HepG2 (cell line): Measurements from ENCODE around the gene CLPTM1. TPM values are rescaled to one million over a fixed set of nuclear protein-coding genes. Genes with fewer than 3 reads are reported as not detected.

Experiments used
- AGO2 ChIP-seq: fragments of 200-400 bp; formaldehyde crosslinking; optimal IDR thresholded peaks from 2 replicates; pipeline ENCODE3; 2017; ENCODE audit warnings: mild to moderate bottlenecking, low read depth, low read length, moderate library complexity
- ATF3 ChIP-seq: sonication (generic); formaldehyde crosslinking; IDR thresholded peaks from 2 replicates; pipeline ENCODE4 v1.4.0; 2020; ENCODE audit warnings: missing genetic modification reagents
- CEBPG ChIP-seq: IDR thresholded peaks from 2 replicates; pipeline ENCODE4 v1.6.1; 2016
- KLF11 ChIP-seq: IDR thresholded peaks from 2 replicates; pipeline ENCODE4 v1.6.1; 2016; ENCODE audit warnings: missing compliant biosample characterization
- MAFK ChIP-seq, 2 experiments: IDR thresholded peaks in 1 of 2; conservative IDR thresholded peaks in 1 of 2; 2 replicates each; pipeline ENCODE4 v1.6.1; 2011; ENCODE audit warnings: improper control_type of control experiment in 2 of 2, low read length in 2 of 2
- MATR3 ChIP-seq: sonication (generic); formaldehyde crosslinking; IDR thresholded peaks from 2 replicates; pipeline ENCODE4 v1.4.0; 2020; ENCODE audit warnings: missing genetic modification reagents
- MLLT10 ChIP-seq: sonication (generic); formaldehyde crosslinking; IDR thresholded peaks from 2 replicates; pipeline ENCODE4 v1.4.0; 2020; ENCODE audit warnings: missing genetic modification reagents
- RAD21 ChIP-seq: fragments of 450-650 bp; formaldehyde crosslinking; IDR thresholded peaks from 2 replicates; pipeline ENCODE4 v1.5.0; 2020; ENCODE audit warnings: mild to moderate bottlenecking
- SAFB2 ChIP-seq: sonication (generic); formaldehyde crosslinking; IDR thresholded peaks from 2 replicates; pipeline ENCODE4 v1.5.1; 2020; ENCODE audit warnings: missing genetic modification reagents, low read depth, mild to moderate bottlenecking, borderline replicate concordance
- SMAD9 ChIP-seq: sonication (generic); formaldehyde crosslinking; IDR thresholded peaks from 2 replicates; pipeline ENCODE4 v1.5.1; 2020; ENCODE audit warnings: mild to moderate bottlenecking, missing genetic modification reagents
- SMYD3 ChIP-seq: sonication (generic); formaldehyde crosslinking; IDR thresholded peaks from 2 replicates; pipeline ENCODE4 v1.8.1; 2023; ENCODE audit warnings: mild to moderate bottlenecking, missing genetic modification reagents
- SRY ChIP-seq: sonication (generic); formaldehyde crosslinking; IDR thresholded peaks from 2 replicates; pipeline ENCODE4 v1.8.0; 2022; ENCODE audit warnings: mild to moderate bottlenecking, missing genetic modification reagents
- TCF7L2 ChIP-seq: IDR thresholded peaks from 2 replicates; pipeline ENCODE4 v1.6.1; 2011; ENCODE audit warnings: mild to moderate bottlenecking, low read depth, low read length, moderate library complexity
- U2AF2 ChIP-seq: fragments of 200-400 bp; formaldehyde crosslinking; IDR thresholded peaks from 2 replicates; pipeline ENCODE4 v1.6.1; 2017; ENCODE audit warnings: low read depth, mild to moderate bottlenecking, low read length
- YY1 ChIP-seq: IDR thresholded peaks from 2 replicates; pipeline ENCODE4 v1.6.1; 2011; ENCODE audit warnings: low read length, low read depth, moderate library complexity, mild to moderate bottlenecking; ENCODE audit not compliant: insufficient read depth, insufficient replicate concordance
- ZKSCAN8 ChIP-seq: IDR thresholded peaks from 2 replicates; pipeline ENCODE4 v1.6.1; 2016; ENCODE audit warnings: borderline replicate concordance, missing genetic modification reagents, missing compliant biosample characterization
- ZNF468 ChIP-seq: sonication (generic); formaldehyde crosslinking; IDR thresholded peaks from 2 replicates; pipeline ENCODE4 v1.8.0; 2022; ENCODE audit warnings: mild to moderate bottlenecking, moderate library complexity, missing genetic modification reagents
- ZNF562 ChIP-seq: sonication (generic); formaldehyde crosslinking; IDR thresholded peaks from 2 replicates; pipeline ENCODE4 v1.8.0; 2022; ENCODE audit warnings: missing genetic modification reagents, borderline replicate concordance
- ZNF768 ChIP-seq: sonication (generic); formaldehyde crosslinking; IDR thresholded peaks from 2 replicates; pipeline ENCODE4 v1.4.0; 2020; ENCODE audit warnings: missing genetic modification reagents
- ZSCAN22 ChIP-seq: sonication (generic); formaldehyde crosslinking; IDR thresholded peaks from 2 replicates; pipeline ENCODE4 v1.4.0; 2020; ENCODE audit warnings: mild to moderate bottlenecking, missing genetic modification reagents
- ZSCAN31 ChIP-seq: sonication (generic); formaldehyde crosslinking; IDR thresholded peaks from 2 replicates; pipeline ENCODE4 v1.5.0; 2020; ENCODE audit warnings: low read depth, mild to moderate bottlenecking, missing genetic modification reagents
- polyA plus RNA-seq, 8 experiments: library from polyadenylated mRNA; depleted of rRNA in 3 of 8; stranded (reverse) in 7 of 8; unstranded in 1 of 8; fragments of >200 nt; fragmentation: Illumina TruSeq in 4 of 8; extraction: Trizol in 4 of 8; gene quantifications; 2 replicates each; pipeline versions ENCODE4 v1.2.1 to v1.2.3, GENCODE V29; 2011 to 2016; ENCODE audit warnings: low read depth in 4 of 8, missing spikeins in 1 of 8, mixed read lengths in 1 of 8; ENCODE audit not compliant: insufficient read depth in 1 of 8
- total RNA-seq, 5 experiments: library from RNA; depleted of rRNA; stranded (reverse); fragments of >200 nt; fragmentation: Illumina TruSeq; extraction: Trizol; gene quantifications; 2 replicates each; pipeline ENCODE4 v1.2.3, GENCODE V29; 2016; ENCODE audit warnings: low read depth in 1 of 5
- TF ChIP-seq, protein P1 (sequence below): IDR thresholded peaks from 2 replicates; pipeline ENCODE4 v1.6.1; 2012; ENCODE audit warnings: low read depth, low read length, improper control_type of control experiment
- TF ChIP-seq, protein P2 (sequence below): sonication (generic); formaldehyde crosslinking; IDR thresholded peaks from 2 replicates; pipeline ENCODE4 v1.5.0; 2020; ENCODE audit warnings: mild to moderate bottlenecking, missing genetic modification reagents, moderate library complexity
- TF ChIP-seq, protein P3 (sequence below): IDR thresholded peaks from 2 replicates; pipeline ENCODE4 v1.4.0; 2020; ENCODE audit warnings: mild to moderate bottlenecking, missing genetic modification reagents

Gene CLPTM1
- total and polyA plus RNA-seq, 2 of the 13 experiments (the other 11 are each of a cell fraction or from before 2014, with no cell fraction given), result 34.9 to 42.8 TPM

- TF ChIP-seq MAFK (conservative IDR thresholded peaks at IDR 0.05 in 1 of 2, IDR thresholded peaks at IDR 0.05 in 1 of 2; ENCODE audit: low read length in 2 of 2) (no peak), MATR3 (CRISPR knock-in tag) (no peak), MLLT10 (CRISPR knock-in tag) (no peak), RAD21 (CRISPR knock-in tag) (peak; percentile 40), ATF3 (CRISPR knock-in tag) (no peak), SAFB2 (CRISPR knock-in tag) (no peak), AGO2 (no peak), YY1 (no peak), ZNF768 (no peak), SMYD3 (CRISPR knock-in tag) (no peak), CEBPG (peak; percentile 94), ZSCAN31 (CRISPR knock-in tag) (0 out of 2 replicates have a peak, but pooled peaks have one; percentile 38), TCF7L2 (no peak), SRY (CRISPR knock-in tag) (peak; percentile 61; the same call in 1 of the 2 replicates), ZNF562 (CRISPR knock-in tag) (no peak), SMAD9 (no peak), KLF11 (CRISPR knock-in tag) (no peak), ZNF468 (CRISPR knock-in tag) (no peak), U2AF2 (no peak), ZSCAN22 (CRISPR knock-in tag) (no peak), ZKSCAN8 (CRISPR knock-in tag) (no peak)
- TF ChIP-seq, protein P1, sequence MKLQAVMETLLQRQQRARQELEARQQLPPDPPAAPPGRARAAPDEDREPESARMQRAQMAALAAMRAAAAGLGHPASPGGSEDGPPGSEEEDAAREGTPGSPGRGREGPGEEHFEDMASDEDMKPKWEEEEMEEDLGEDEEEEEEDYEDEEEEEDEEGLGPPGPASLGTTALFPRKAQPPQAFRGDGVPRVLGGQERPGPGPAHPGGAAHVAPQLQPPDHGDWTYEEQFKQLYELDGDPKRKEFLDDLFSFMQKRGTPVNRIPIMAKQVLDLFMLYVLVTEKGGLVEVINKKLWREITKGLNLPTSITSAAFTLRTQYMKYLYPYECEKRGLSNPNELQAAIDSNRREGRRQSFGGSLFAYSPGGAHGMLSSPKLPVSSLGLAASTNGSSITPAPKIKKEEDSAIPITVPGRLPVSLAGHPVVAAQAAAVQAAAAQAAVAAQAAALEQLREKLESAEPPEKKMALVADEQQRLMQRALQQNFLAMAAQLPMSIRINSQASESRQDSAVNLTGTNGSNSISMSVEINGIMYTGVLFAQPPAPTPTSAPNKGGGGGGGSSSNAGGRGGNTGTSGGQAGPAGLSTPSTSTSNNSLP, result no peak
- TF ChIP-seq, protein P2, sequence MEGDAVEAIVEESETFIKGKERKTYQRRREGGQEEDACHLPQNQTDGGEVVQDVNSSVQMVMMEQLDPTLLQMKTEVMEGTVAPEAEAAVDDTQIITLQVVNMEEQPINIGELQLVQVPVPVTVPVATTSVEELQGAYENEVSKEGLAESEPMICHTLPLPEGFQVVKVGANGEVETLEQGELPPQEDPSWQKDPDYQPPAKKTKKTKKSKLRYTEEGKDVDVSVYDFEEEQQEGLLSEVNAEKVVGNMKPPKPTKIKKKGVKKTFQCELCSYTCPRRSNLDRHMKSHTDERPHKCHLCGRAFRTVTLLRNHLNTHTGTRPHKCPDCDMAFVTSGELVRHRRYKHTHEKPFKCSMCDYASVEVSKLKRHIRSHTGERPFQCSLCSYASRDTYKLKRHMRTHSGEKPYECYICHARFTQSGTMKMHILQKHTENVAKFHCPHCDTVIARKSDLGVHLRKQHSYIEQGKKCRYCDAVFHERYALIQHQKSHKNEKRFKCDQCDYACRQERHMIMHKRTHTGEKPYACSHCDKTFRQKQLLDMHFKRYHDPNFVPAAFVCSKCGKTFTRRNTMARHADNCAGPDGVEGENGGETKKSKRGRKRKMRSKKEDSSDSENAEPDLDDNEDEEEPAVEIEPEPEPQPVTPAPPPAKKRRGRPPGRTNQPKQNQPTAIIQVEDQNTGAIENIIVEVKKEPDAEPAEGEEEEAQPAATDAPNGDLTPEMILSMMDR (CRISPR knock-in tag), result no peak
- TF ChIP-seq, protein P3, sequence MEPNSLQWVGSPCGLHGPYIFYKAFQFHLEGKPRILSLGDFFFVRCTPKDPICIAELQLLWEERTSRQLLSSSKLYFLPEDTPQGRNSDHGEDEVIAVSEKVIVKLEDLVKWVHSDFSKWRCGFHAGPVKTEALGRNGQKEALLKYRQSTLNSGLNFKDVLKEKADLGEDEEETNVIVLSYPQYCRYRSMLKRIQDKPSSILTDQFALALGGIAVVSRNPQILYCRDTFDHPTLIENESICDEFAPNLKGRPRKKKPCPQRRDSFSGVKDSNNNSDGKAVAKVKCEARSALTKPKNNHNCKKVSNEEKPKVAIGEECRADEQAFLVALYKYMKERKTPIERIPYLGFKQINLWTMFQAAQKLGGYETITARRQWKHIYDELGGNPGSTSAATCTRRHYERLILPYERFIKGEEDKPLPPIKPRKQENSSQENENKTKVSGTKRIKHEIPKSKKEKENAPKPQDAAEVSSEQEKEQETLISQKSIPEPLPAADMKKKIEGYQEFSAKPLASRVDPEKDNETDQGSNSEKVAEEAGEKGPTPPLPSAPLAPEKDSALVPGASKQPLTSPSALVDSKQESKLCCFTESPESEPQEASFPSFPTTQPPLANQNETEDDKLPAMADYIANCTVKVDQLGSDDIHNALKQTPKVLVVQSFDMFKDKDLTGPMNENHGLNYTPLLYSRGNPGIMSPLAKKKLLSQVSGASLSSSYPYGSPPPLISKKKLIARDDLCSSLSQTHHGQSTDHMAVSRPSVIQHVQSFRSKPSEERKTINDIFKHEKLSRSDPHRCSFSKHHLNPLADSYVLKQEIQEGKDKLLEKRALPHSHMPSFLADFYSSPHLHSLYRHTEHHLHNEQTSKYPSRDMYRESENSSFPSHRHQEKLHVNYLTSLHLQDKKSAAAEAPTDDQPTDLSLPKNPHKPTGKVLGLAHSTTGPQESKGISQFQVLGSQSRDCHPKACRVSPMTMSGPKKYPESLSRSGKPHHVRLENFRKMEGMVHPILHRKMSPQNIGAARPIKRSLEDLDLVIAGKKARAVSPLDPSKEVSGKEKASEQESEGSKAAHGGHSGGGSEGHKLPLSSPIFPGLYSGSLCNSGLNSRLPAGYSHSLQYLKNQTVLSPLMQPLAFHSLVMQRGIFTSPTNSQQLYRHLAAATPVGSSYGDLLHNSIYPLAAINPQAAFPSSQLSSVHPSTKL (CRISPR knock-in tag), result peak; percentile 85
Observed at GRCh38 chr19:44912854-44913253, 42.3 kb upstream of the CLPTM1 start (continued).
